ENCODE measurements around the gene IL17RA. TPM values are rescaled to one million over a fixed set of nuclear protein-coding genes. Genes with fewer than 3 reads are reported as not detected.

Gene IL17RA
- total RNA-seq, 4 donors from 2014 or later, result 8.7 to 16.2 (median 14.0) TPM

DNA sequence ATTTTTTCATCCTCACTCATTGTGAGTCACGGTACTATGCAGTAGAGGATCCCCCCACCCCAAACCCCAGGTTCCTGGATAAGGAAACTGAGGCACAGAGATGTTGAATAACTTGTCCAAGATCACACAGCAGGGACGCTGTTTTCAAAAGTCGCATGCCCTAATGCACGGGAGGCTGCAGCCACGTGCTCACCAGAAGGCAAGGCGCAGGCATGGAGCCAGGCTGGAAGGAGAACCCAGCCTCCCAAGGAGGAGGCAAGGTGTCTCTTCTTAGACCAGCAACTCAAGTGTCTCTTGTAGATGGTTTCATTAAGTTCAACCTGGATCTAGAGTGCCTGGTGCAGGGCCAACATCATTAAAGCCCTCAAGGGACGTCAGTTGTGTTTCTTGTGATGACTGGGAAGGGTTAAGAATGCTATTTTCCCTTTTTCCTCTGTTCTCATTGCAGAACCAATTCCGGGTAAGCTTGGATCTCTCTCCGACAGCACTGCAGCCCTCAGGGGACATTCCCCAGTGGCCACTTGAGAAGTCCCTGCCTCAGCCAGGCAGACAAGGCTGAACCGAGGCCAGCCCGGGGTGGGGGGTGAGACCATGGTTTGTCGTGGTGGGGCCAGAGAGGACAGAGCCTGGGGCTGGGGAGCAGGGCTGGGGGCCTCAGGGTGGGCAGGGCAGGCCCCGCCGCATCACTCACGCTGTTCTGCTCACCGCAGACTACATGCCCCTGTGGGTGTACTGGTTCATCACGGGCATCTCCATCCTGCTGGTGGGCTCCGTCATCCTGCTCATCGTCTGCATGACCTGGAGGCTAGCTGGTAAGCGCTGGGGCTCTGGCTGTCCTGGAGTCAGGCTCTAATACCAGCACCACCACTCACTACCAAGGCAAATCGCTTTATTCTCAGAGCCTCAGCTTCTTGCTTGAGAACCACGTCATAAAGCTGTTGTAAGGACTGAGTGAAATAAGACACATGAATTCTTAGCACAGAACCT is 20.6 kb downstream of the IL17RA start:
- TF ChIP-seq EP300 (IDR thresholded peaks at IDR 0.05), result no peak
- no peaks in the 10 kb centered on the region for H3K9me3 ChIP-seq
- H3K27ac ChIP-seq (replicated peaks in 1 of 4), result no peak overlapping the region
- peaks cover 30 to 93% (median 88%) of the 10 kb centered on the region in 4 donors for H3K36me3 ChIP-seq
- WGBS, result 82% methylated on average over 18 of the region's 22 CpGs
- no peak overlapping the region for H3K4me3 ChIP-seq
- H3K4me1 ChIP-seq, result peaks cover 0 to 4% (median 0%) of the 10 kb centered on the region in 4 donors
- no peaks in the 10 kb centered on the region for H3K27me3 ChIP-seq
- intact Hi-C loops (cut with DNase I), result no loop called here
- DNase-seq (ENCODE audit: extremely low spot score), result no peak

DNA sequence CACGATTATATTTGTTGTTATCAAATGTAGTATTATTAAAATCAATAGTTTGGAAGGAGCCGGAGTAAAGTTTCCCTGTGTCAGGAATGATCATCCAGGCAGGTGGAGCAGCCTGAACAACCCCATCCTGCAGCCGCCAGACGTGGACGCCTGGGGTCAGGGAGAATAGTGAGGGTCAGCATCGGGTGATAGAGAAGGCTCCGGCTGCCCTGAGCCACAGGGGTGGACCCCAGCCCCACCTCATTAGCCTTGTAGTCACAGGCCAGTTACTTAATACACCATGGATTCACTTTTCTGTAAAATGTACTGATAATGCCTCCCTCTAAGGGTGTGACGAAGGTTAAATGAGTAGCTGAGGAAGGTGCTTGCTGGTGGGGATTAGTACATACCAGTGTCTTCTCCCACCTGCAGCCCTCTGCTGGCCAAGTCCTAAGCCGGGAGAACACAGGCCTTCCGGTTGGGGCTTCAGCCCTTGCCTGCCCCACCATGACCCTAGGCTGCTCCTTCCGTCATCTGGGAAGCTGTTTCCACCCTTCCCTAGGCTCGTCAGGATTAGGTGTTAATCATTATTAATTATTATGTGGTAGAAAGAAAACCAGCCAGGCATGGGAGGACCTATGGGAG is 21.5 kb downstream of the IL17RA start:
- no peak for DNase-seq (ENCODE audit: extremely low spot score)
- TF ChIP-seq POLR2AphosphoS5 (IDR thresholded peaks at IDR 0.05) (no peak), POLR2A (IDR thresholded peaks at IDR 0.05; ENCODE audit: low read depth) (no peak), EP300 (IDR thresholded peaks at IDR 0.05) (no peak)
- TF ChIP-seq, protein P1, sequence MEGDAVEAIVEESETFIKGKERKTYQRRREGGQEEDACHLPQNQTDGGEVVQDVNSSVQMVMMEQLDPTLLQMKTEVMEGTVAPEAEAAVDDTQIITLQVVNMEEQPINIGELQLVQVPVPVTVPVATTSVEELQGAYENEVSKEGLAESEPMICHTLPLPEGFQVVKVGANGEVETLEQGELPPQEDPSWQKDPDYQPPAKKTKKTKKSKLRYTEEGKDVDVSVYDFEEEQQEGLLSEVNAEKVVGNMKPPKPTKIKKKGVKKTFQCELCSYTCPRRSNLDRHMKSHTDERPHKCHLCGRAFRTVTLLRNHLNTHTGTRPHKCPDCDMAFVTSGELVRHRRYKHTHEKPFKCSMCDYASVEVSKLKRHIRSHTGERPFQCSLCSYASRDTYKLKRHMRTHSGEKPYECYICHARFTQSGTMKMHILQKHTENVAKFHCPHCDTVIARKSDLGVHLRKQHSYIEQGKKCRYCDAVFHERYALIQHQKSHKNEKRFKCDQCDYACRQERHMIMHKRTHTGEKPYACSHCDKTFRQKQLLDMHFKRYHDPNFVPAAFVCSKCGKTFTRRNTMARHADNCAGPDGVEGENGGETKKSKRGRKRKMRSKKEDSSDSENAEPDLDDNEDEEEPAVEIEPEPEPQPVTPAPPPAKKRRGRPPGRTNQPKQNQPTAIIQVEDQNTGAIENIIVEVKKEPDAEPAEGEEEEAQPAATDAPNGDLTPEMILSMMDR (IDR thresholded peaks at IDR 0.05), result no peak

DNA sequence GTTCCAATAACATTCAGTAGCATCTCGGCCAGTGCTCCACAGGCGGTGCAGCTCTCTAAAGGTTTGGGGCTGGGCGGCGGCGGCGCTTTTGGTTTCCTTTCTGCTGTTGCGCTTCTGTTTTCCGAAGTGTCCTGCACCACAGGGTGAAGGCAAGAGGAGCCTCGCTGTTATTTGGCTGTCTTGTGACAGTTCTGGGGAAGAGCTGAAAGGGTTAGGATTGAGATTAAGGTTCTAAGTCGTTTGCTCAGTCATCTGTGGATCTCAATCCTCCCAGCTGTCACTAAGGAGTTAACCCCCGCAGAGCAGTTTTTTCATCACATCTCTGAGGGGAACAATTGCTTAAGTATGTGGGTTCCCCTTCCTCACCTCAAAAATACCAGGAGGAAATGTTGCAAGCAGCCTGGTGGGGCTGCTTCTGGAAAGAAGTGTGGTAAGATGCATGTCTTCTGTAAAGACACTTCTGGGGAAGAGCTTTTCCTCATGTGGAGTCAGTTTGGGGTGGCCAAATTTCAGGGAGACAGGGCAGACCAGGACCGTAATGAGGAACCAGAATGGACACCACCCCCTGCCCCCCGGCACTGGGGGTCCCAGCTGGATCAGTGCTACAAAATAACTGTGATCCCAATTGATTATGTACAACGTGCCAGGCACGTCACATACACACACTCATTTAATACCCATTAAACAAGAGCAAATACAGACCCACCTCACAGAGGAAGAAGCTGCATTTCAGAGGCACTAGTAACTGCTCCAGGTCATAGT is 22.2 kb downstream of the IL17RA start:
- Histone ChIP-seq H3K36me3 (peaks cover 18 to 78% (median 73%) of the 10 kb centered on the region in 4 donors), H3K27ac (replicated peaks in 1 of 4) (no peak overlapping the region), H3K9me3 (no peaks in the 10 kb centered on the region), H3K4me1 (peaks cover 0 to 3% (median 0%) of the 10 kb centered on the region in 4 donors), H3K4me3 (no peak overlapping the region), H3K27me3 (no peaks in the 10 kb centered on the region)
- intact Hi-C loops (cut with DNase I), result no loop called here
- no peak for DNase-seq (ENCODE audit: extremely low spot score)
- WGBS, result 61% methylated on average over 15 of the region's 15 CpGs
- TF ChIP-seq POLR2A (IDR thresholded peaks at IDR 0.05; ENCODE audit: low read depth) (no peak), EP300 (IDR thresholded peaks at IDR 0.05) (no peak), POLR2AphosphoS5 (IDR thresholded peaks at IDR 0.05) (no peak)
- TF ChIP-seq, protein P1 (IDR thresholded peaks at IDR 0.05), result no peak

More for the DNA sequence above, 21.5 kb downstream of the IL17RA start:
- H3K27ac ChIP-seq (replicated peaks in 1 of 4), result no peak overlapping the region
- no peaks in the 10 kb centered on the region for H3K9me3 ChIP-seq
- peaks cover 0 to 4% (median 0%) of the 10 kb centered on the region in 4 donors for H3K4me1 ChIP-seq
- H3K4me3 ChIP-seq, result no peak overlapping the region
- H3K36me3 ChIP-seq, result peaks cover 25 to 85% (median 80%) of the 10 kb centered on the region in 4 donors
- 75% methylated on average over 12 of the region's 12 CpGs for WGBS
- H3K27me3 ChIP-seq, result no peaks in the 10 kb centered on the region
- intact Hi-C loops (cut with DNase I), result no loop called here

DNA sequence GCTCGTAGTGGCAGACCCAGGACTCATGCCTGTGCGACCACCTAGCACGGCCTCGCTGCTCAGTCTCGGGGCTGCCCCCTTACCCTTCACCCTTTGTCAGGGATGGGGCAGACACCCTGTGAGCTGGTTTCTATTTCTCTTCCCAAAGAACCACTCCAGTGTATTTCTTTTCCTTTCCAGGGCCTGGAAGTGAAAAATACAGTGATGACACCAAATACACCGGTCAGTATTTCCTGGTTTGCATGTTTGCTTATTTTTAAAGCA is 22.7 kb downstream of the IL17RA start:
- H3K9me3 ChIP-seq, result no peaks in the 10 kb centered on the region
- no peak for TF ChIP-seq POLR2AphosphoS5 (IDR thresholded peaks at IDR 0.05)
- TF ChIP-seq, protein P1 (IDR thresholded peaks at IDR 0.05), result no peak
- no peak for TF ChIP-seq POLR2A (IDR thresholded peaks at IDR 0.05; ENCODE audit: low read depth)
- no peak for TF ChIP-seq EP300 (IDR thresholded peaks at IDR 0.05)
- no peak overlapping the region for H3K27ac ChIP-seq (replicated peaks in 1 of 4)
- no peak overlapping the region for H3K4me3 ChIP-seq
- intact Hi-C loops (cut with DNase I), result no loop called here
- H3K27me3 ChIP-seq, result no peaks in the 10 kb centered on the region
- no peaks in the 10 kb centered on the region for H3K4me1 ChIP-seq
- no peak for DNase-seq (ENCODE audit: extremely low spot score)
- peaks cover 13 to 73% (median 68%) of the 10 kb centered on the region in 4 donors for H3K36me3 ChIP-seq
- WGBS, result 81% methylated on average over 6 of the region's 6 CpGs
